HepG2 (cell line): Measurements from ENCODE around the gene CNNM4. TPM values are rescaled to one million over a fixed set of nuclear protein-coding genes. Genes with fewer than 3 reads are reported as not detected.
A peak's percentile ranks its signal among the peaks of the same experiment; 100 is the strongest.

Experiments
- ATAC-seq: fragments of 200-7000 bp; cut with Tn5 transposase; 3 replicates; pipeline ENCODE4 v1.9.1; 2020; ENCODE audit warnings: mild to moderate bottlenecking, moderate library complexity
- BruUV-seq: library from RNA; stranded (reverse); fragments of 400-500 nt; replicated peaks from 2 replicates; lab custom pipeline; 2021; lab: Mats Ljungman, UMichigan
- CTCF ChIA-PET: fragments of 300-600 bp; formaldehyde crosslinking; extraction: SDS; loops from one replicate; lab custom pipeline; 2021; ENCODE audit warnings: low total read pairs, inconsistent platforms, low intra/inter-chr PET ratio; lab: Yijun Ruan, JAX
- POLR2A ChIA-PET: fragments of 350-600 bp; sonication (Branson Sonifier 250); formaldehyde crosslinking; loops from one replicate; lab custom pipeline; 2020; ENCODE audit warnings: antibody characterized with exemption, inconsistent platforms; lab: Yijun Ruan, JAX
- DNase-seq: peaks from one replicate; pipeline ENCODE4 v3.0.0-alpha.2; 2015; ENCODE audit warnings: low spot score
- FAIRE-seq: peaks from 3 replicates; lab custom pipeline; 2011; peaks lifted over from hg19 to GRCh38; lab: Jason Lieb, UNC
- H2AFZ ChIP-seq: one replicate; pipeline ENCODE4 v1.6.1; 2011; ENCODE audit warnings: low read length, inconsistent platforms
- H3K27ac ChIP-seq: fragments of 300-600 bp; 3 replicates; pipeline ENCODE4 v1.8.0; 2011; ENCODE audit warnings: mixed run types, mild to moderate bottlenecking, mixed read lengths, low read length, inconsistent platforms; ENCODE audit not compliant: insufficient read depth; ENCODE audit errors: extremely low read length
- H3K27me3 ChIP-seq, 2 experiments: fragments of 200-600 bp in 1 of 2; 2 replicates in 1 of 2; 3 replicates in 1 of 2; pipeline versions ENCODE4 v1.6.0 to v1.8.0; 2011; ENCODE audit warnings: low read length in 2 of 2, mild to moderate bottlenecking in 2 of 2, moderate library complexity in 2 of 2, inconsistent platforms in 1 of 2; ENCODE audit not compliant: insufficient read depth in 2 of 2, control insufficient read depth in 1 of 2
- H3K36me3 ChIP-seq, 2 experiments: fragments of 200-600 bp in 1 of 2; replicated peaks in 1 of 2; 2 replicates in 1 of 2; 3 replicates in 1 of 2; pipeline versions ENCODE4 v1.5.1 to v1.8.0; 2011; ENCODE audit warnings: low read length in 2 of 2, inconsistent platforms in 1 of 2; ENCODE audit not compliant: insufficient read depth in 2 of 2, control insufficient read depth in 1 of 2
- H3K4me1 ChIP-seq: 2 replicates; pipeline ENCODE4 v1.5.1; 2012; ENCODE audit warnings: low read length, inconsistent platforms; ENCODE audit not compliant: insufficient read depth
- H3K4me2 ChIP-seq: 2 replicates; pipeline ENCODE4 v1.6.0; 2011; ENCODE audit warnings: low read depth, low read length, inconsistent platforms
- H3K4me3 ChIP-seq, 3 experiments: fragments of 200-600 bp in 1 of 3; sonication (generic), shearing (Covaris generic) in 1 of 3; replicated peaks in 1 of 3; 2 replicates each; pipeline ENCODE4 v1.5.1; 2011 to 2016; ENCODE audit warnings: low read length in 3 of 3, inconsistent platforms in 2 of 3, low read depth in 2 of 3, mild to moderate bottlenecking in 2 of 3, control low read depth in 1 of 3, mixed read lengths in 1 of 3; ENCODE audit not compliant: insufficient read depth in 1 of 3
- H3K79me2 ChIP-seq: one replicate; pipeline ENCODE4 v1.6.1; 2011; ENCODE audit warnings: low read length, inconsistent platforms; ENCODE audit not compliant: insufficient read depth
- H3K9ac ChIP-seq: 2 replicates; pipeline ENCODE4 v1.6.0; 2011; ENCODE audit warnings: mild to moderate bottlenecking, low read depth, low read length, inconsistent platforms; ENCODE audit not compliant: insufficient read depth
- H3K9me3 ChIP-seq: 2 replicates; pipeline ENCODE4 v1.5.1; 2012; ENCODE audit warnings: mild to moderate bottlenecking, low read length
- H4K20me1 ChIP-seq: 2 replicates; pipeline ENCODE4 v1.6.0; 2011; ENCODE audit warnings: inconsistent platforms, mild to moderate bottlenecking, low read length, moderate library complexity; ENCODE audit not compliant: insufficient read depth
- AGO2 ChIP-seq: fragments of 200-400 bp; formaldehyde crosslinking; optimal IDR thresholded peaks from 2 replicates; pipeline ENCODE3; 2017; ENCODE audit warnings: mild to moderate bottlenecking, low read depth, low read length, moderate library complexity
- GTF3A ChIP-seq: sonication (generic); formaldehyde crosslinking; conservative IDR thresholded peaks from 2 replicates; pipeline ENCODE4 v1.4.0; 2020; ENCODE audit warnings: mild to moderate bottlenecking, missing genetic modification reagents
- POLR2A ChIP-seq, 2 experiments: IDR thresholded peaks; 2 replicates each; pipeline ENCODE4 v1.6.1; 2011; ENCODE audit warnings: low read depth in 2 of 2, low read length in 2 of 2, mild to moderate bottlenecking in 1 of 2, moderate library complexity in 1 of 2; ENCODE audit not compliant: insufficient read depth in 1 of 2
- RBM22 ChIP-seq: fragments of 200-400 bp; formaldehyde crosslinking; optimal IDR thresholded peaks from 2 replicates; pipeline ENCODE3; 2017; ENCODE audit warnings: mild to moderate bottlenecking, low read length, moderate library complexity
- RELA ChIP-seq: sonication (generic); formaldehyde crosslinking; IDR thresholded peaks from 2 replicates; pipeline ENCODE4 v1.4.0; 2020; ENCODE audit warnings: missing genetic modification reagents
- WGBS: methylation state at CpG from one replicate; pipeline ENCODE4 v1.1.6; 2017; ENCODE audit warnings: low lambda C conversion rate; 5-methylcytosine and 5-hydroxymethylcytosine counted together
- in situ Hi-C: cut with HindIII; loops from 2 replicates; pipeline ENCODE4 v1.10.0; 2017; ENCODE audit warnings: low pct_unique_long_range_greater_than_20kb; ENCODE audit not compliant: extremely low pct_ligation_motif_present
- intact Hi-C: fragments of 100-400 bp; cut with micrococcal nuclease; formaldehyde crosslinking; loops from one replicate; pipeline ENCODE4 v1.10.0; 2022; ENCODE audit not compliant: unreplicated experiment
- polyA plus RNA-seq, 8 experiments: library from polyadenylated mRNA; depleted of rRNA in 3 of 8; stranded (reverse) in 7 of 8; unstranded in 1 of 8; fragments of >200 nt; fragmentation: Illumina TruSeq in 4 of 8; extraction: Trizol in 4 of 8; gene quantifications; 2 replicates each; pipeline versions ENCODE4 v1.2.1 to v1.2.3, GENCODE V29; 2011 to 2016; ENCODE audit warnings: low read depth in 4 of 8, missing spikeins in 1 of 8, mixed read lengths in 1 of 8; ENCODE audit not compliant: insufficient read depth in 1 of 8
- total RNA-seq, 5 experiments: library from RNA; depleted of rRNA; stranded (reverse); fragments of >200 nt; fragmentation: Illumina TruSeq; extraction: Trizol; gene quantifications; 2 replicates each; pipeline ENCODE4 v1.2.3, GENCODE V29; 2016; ENCODE audit warnings: low read depth in 1 of 5
- TF ChIP-seq, protein P1 (sequence below): sonication (generic); formaldehyde crosslinking; IDR thresholded peaks from 2 replicates; pipeline ENCODE4 v1.5.1; 2020; ENCODE audit warnings: mild to moderate bottlenecking, missing genetic modification reagents, moderate library complexity

The CNNM4 gene
- total and polyA plus RNA-seq, 2 of the 13 experiments (the other 11 are each of a cell fraction or from before 2014, with no cell fraction given) = 5.9 to 8.4 TPM

DNA sequence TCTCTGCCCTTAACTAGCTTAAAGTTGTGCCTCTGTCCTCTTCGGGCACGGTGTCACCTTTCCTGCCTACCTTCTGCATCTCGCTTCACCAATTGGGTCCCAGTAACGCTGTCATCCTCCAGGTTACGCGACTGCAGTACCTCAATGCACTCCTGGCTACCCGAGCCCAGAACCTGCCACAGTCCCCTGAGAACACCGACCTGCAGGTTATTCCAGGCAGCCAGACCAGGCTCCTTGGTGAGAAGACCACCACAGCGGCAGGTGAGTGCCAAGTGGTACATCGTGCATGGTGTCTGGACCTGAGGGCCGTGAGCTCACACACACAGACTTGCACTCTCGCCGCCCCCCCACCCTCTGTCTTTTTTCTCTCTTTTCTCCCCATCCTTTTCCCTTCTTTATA is 68.2 kb downstream of the CNNM4 start:
- no peak overlapping the region for H3K9ac ChIP-seq
- H4K20me1 ChIP-seq = peaks cover 28% of the 10 kb centered on the region
- H3K27me3 ChIP-seq = no peaks in the 10 kb centered on the region
- peaks cover 19% of the 10 kb centered on the region for H3K79me2 ChIP-seq
- no peak overlapping the region for H2AFZ ChIP-seq
- TF ChIP-seq RBM22 = peak; percentile 17
- TF ChIP-seq POLR2A (IDR thresholded peaks at IDR 0.05; ENCODE audit: insufficient read depth in 1 of 2, low read depth in 2 of 2, low read length in 2 of 2) = peak in 1 of 2 experiments; percentile 29; a peak in 1 of 4 replicates
- no peak for TF ChIP-seq GTF3A (CRISPR knock-in tag)
- no peak for TF ChIP-seq RELA (CRISPR knock-in tag)
- WGBS = 96% methylated on average over 13 of the region's 13 CpGs
- no TSS peak for BruUV-seq
- no peaks in the 10 kb centered on the region for H3K9me3 ChIP-seq
- FAIRE-seq (no peak), DNase-seq (no peak), ATAC-seq (no peak)
- H3K36me3 ChIP-seq = peaks cover 62 to 91% of the 10 kb centered on the region in 2 experiments
- intact Hi-C loops (no loop called here), in situ Hi-C loops (no loop called here)
- no peak overlapping the region for H3K4me2 ChIP-seq
- ChIA-PET CTCF (no interaction called here), POLR2A (interaction anchor here (2.0 kb wide), 1 partner anchor 10 kb away, joined by 5 read pairs; no protein-coding TSS in a partner anchor)
- H3K4me1 ChIP-seq = peaks cover 9% of the 10 kb centered on the region
- H3K27ac ChIP-seq = no peak overlapping the region
- H3K4me3 ChIP-seq = no peak overlapping the region

DNA sequence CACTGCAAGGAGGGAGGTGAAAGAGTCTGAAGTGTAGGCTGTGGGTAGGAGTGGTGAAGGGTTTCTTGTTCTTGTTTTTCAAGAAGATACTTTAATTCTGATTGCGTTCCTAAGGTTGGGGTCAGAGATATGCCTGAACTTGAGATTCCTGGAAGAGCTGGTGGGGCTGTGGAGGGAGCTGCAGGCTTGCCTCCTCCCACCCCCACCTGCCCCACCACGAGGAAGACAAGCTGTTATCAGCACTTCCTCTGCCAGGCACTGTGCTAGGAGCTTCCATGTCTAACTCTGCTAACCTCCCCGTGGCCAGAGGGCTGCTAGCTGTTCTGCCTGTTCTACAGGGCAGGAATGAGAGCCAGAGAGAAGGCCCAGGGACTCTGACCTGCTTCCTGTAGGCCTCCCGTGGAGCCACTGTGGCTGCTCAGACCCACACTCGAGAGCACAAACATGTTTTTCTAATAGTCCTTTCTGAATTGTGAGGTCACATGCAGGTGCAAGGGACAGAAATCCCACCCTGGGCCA is 69.4 kb downstream of the CNNM4 start:
- H3K27me3 ChIP-seq = no peaks in the 10 kb centered on the region
- H2AFZ ChIP-seq = no peak overlapping the region
- FAIRE-seq = no peak
- peaks cover 15% of the 10 kb centered on the region for H4K20me1 ChIP-seq
- POLR2A ChIA-PET = no interaction called here
- peaks cover 6% of the 10 kb centered on the region for H3K79me2 ChIP-seq
- no peaks in the 10 kb centered on the region for H3K9me3 ChIP-seq
- no peak overlapping the region for H3K4me2 ChIP-seq
- no peak for DNase-seq
- WGBS = 95% methylated on average over 5 of the region's 5 CpGs
- CTCF ChIA-PET = no interaction called here
- peaks cover 65 to 89% of the 10 kb centered on the region in 2 experiments for H3K36me3 ChIP-seq
- in situ Hi-C loops = no loop called here
- TF ChIP-seq, protein P1, sequence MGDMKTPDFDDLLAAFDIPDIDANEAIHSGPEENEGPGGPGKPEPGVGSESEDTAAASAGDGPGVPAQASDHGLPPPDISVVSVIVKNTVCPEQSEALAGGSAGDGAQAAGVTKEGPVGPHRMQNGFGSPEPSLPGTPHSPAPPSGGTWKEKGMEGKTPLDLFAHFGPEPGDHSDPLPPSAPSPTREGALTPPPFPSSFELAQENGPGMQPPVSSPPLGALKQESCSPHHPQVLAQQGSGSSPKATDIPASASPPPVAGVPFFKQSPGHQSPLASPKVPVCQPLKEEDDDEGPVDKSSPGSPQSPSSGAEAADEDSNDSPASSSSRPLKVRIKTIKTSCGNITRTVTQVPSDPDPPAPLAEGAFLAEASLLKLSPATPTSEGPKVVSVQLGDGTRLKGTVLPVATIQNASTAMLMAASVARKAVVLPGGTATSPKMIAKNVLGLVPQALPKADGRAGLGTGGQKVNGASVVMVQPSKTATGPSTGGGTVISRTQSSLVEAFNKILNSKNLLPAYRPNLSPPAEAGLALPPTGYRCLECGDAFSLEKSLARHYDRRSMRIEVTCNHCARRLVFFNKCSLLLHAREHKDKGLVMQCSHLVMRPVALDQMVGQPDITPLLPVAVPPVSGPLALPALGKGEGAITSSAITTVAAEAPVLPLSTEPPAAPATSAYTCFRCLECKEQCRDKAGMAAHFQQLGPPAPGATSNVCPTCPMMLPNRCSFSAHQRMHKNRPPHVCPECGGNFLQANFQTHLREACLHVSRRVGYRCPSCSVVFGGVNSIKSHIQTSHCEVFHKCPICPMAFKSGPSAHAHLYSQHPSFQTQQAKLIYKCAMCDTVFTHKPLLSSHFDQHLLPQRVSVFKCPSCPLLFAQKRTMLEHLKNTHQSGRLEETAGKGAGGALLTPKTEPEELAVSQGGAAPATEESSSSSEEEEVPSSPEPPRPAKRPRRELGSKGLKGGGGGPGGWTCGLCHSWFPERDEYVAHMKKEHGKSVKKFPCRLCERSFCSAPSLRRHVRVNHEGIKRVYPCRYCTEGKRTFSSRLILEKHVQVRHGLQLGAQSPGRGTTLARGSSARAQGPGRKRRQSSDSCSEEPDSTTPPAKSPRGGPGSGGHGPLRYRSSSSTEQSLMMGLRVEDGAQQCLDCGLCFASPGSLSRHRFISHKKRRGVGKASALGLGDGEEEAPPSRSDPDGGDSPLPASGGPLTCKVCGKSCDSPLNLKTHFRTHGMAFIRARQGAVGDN (CRISPR knock-in tag) = no peak
- TF ChIP-seq AGO2 (peak; percentile 27), RBM22 (peak; percentile 56)
- TF ChIP-seq, all 625 proteins: peak for 2
- ATAC-seq = no peak
- intact Hi-C loops = no loop called here
- H3K4me3 ChIP-seq = no peak overlapping the region
- no peak overlapping the region for H3K9ac ChIP-seq
- no peaks in the 10 kb centered on the region for H3K4me1 ChIP-seq
- no peak overlapping the region for H3K27ac ChIP-seq
- no TSS peak for BruUV-seq
